Prostate gland (tissue), 2 donors: ENCODE data around the gene TAF3. TPM values are rescaled to one million over a fixed set of nuclear protein-coding genes. Genes with fewer than 3 reads are reported as not detected.

ENCODE experiments used
- DNase-seq: peaks from one replicate; pipeline ENCODE4 v3.0.0-alpha.2; 2019; ENCODE audit warnings: low spot score
- H3K27ac ChIP-seq, 2 donors: fragments of 200-600 bp; sonication (generic); 2 replicates each; pipeline ENCODE4 v1.5.1; 2017 to 2019
- H3K27me3 ChIP-seq: fragments of 200-600 bp; sonication (generic); replicated peaks from 2 replicates; pipeline ENCODE4 v1.5.1; 2019; ENCODE audit not compliant: insufficient read depth
- H3K36me3 ChIP-seq, 2 donors: fragments of 200-600 bp; sonication (generic); 1 replicate in 1 of 2; 2 replicates in 1 of 2; pipeline versions ENCODE4 v1.5.1 to v1.8.1; 2017 to 2019
- H3K4me1 ChIP-seq: fragments of 200-600 bp; sonication (generic); replicated peaks from 2 replicates; pipeline ENCODE4 v1.5.1; 2019
- H3K4me3 ChIP-seq, 2 donors: fragments of 200-600 bp; sonication (generic); 2 replicates each; pipeline ENCODE4 v1.5.1; 2017 to 2019
- H3K9me3 ChIP-seq: fragments of 200-600 bp; sonication (generic); 2 replicates; pipeline ENCODE4 v1.5.1; 2017
- POLR2A ChIP-seq: fragments of 450-650 bp; IDR thresholded peaks from one replicate; pipeline ENCODE4 v1.6.1; 2016; ENCODE audit warnings: antibody characterized with exemption, mild to moderate bottlenecking
- POLR2AphosphoS5 ChIP-seq: sonication (generic); formaldehyde crosslinking; IDR thresholded peaks from one replicate; pipeline ENCODE4 v1.6.1; 2017; ENCODE audit warnings: antibody characterized with exemption
- WGBS: methylation state at CpG from one replicate; pipeline ENCODE4 v1.1.5; 2018; 5-methylcytosine and 5-hydroxymethylcytosine counted together
- intact Hi-C: fragments of 100-400 bp; cut with DNase I; formaldehyde crosslinking; loops from one replicate; pipeline ENCODE4 v1.14.2; 2022
- total RNA-seq, 2 donors: library from RNA; depleted of rRNA; stranded (reverse); fragments of >200 nt; gene quantifications; one replicate each; pipeline ENCODE4 v1.1.0, GENCODE V29; 2016
- TF ChIP-seq, protein P1 (sequence below), 4 experiments: fragments of 200-600 bp in 2 of 4; fragments of 450-650 bp in 2 of 4; sonication (generic) in 2 of 4; IDR thresholded peaks; 1 replicate in 3 of 4; 2 replicates in 1 of 4; pipeline ENCODE4 v1.5.1; 2016 to 2019; ENCODE audit warnings: antibody characterized with exemption in 4 of 4, mild to moderate bottlenecking in 2 of 4, moderate library complexity in 2 of 4

Gene TAF3
- total RNA-seq, 2 donors from 2014 or later, result 4.4 to 20.2 TPM

DNA sequence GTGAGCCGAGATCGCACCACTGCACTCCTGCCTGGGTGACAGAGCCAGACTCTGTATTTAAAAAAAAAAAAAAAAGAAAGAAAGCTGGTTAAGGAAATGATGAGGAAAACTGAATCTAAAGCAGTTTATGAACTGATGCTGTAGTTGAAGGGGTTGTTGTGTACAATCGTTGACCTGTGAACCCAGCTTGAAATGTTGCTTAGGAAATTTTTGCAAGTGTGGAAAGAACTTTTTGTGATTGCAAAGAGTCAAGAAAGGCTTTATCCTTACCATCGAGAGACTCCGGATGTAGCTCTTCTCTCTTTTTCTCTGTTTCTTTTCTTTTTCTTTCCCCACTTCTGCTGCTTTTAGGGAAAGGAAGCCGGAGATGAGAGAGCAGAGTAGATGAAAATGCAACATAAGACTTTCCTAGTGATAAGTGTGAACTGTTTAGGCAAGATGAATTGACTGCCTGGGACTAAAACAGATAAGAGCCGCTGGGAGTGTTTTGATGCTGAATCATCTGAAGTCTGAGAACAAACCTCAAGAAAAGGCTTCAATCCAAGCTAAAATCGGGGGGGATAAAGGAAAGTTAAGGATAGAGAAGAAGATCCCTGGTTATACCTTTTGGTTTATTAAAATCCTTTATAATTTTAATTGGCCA is 69.0 kb downstream of the TAF3 start:
- no peaks in the 10 kb centered on the region for H3K36me3 ChIP-seq
- H3K9me3 ChIP-seq, result no peaks in the 10 kb centered on the region
- no peaks in the 10 kb centered on the region for H3K4me1 ChIP-seq
- H3K27me3 ChIP-seq, result no peaks in the 10 kb centered on the region
- 89% methylated on average over 8 of the region's 8 CpGs for WGBS
- H3K27ac ChIP-seq, result no peak overlapping the region
- H3K4me3 ChIP-seq, result no peak overlapping the region
- TF ChIP-seq POLR2AphosphoS5 (no peak), POLR2A (no peak)
- TF ChIP-seq, protein P1, sequence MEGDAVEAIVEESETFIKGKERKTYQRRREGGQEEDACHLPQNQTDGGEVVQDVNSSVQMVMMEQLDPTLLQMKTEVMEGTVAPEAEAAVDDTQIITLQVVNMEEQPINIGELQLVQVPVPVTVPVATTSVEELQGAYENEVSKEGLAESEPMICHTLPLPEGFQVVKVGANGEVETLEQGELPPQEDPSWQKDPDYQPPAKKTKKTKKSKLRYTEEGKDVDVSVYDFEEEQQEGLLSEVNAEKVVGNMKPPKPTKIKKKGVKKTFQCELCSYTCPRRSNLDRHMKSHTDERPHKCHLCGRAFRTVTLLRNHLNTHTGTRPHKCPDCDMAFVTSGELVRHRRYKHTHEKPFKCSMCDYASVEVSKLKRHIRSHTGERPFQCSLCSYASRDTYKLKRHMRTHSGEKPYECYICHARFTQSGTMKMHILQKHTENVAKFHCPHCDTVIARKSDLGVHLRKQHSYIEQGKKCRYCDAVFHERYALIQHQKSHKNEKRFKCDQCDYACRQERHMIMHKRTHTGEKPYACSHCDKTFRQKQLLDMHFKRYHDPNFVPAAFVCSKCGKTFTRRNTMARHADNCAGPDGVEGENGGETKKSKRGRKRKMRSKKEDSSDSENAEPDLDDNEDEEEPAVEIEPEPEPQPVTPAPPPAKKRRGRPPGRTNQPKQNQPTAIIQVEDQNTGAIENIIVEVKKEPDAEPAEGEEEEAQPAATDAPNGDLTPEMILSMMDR (IDR thresholded peaks at IDR 0.05), result no peak
- DNase-seq, result no peak
- intact Hi-C loops, result no loop called here

DNA sequence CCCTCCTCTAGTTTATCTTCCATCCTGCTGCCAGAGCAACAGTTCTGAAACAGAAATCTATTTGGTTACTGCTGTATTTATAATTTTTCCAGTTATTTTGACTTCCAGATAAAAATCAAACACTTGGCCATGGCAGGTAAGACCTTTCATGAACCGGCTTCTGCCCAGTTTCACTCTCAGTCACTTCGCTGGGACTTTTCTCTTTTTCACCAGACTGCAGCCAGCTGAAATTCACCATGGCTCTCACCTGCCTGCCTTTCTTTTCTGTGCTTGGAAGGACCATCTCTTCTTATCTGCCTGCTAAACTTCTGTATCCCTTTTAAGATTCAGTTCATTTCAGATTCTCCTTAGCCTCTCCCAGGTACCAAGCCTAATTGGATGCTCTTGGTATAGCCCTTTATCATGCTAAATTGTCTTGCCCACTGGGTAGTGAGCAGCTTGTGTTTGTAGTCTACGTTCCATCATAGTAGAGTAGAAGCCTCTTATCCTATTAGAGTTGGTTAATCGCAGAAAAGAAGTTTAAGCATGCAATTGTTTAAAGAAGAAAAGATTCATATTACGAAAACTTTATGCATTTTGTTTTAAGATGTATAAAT is 71.7 kb downstream of the TAF3 start:
- H3K4me1 ChIP-seq, result no peaks in the 10 kb centered on the region
- H3K4me3 ChIP-seq, result no peak overlapping the region
- TF ChIP-seq POLR2AphosphoS5 (no peak), POLR2A (no peak)
- TF ChIP-seq, protein P1 (IDR thresholded peaks at IDR 0.05), result no peak
- H3K27ac ChIP-seq, result no peak overlapping the region
- no peaks in the 10 kb centered on the region for H3K27me3 ChIP-seq
- no peaks in the 10 kb centered on the region for H3K36me3 ChIP-seq
- H3K9me3 ChIP-seq, result no peaks in the 10 kb centered on the region
- no peak for DNase-seq
- intact Hi-C loops, result no loop called here
- WGBS, result 86% methylated on average over 5 of the region's 5 CpGs

DNA sequence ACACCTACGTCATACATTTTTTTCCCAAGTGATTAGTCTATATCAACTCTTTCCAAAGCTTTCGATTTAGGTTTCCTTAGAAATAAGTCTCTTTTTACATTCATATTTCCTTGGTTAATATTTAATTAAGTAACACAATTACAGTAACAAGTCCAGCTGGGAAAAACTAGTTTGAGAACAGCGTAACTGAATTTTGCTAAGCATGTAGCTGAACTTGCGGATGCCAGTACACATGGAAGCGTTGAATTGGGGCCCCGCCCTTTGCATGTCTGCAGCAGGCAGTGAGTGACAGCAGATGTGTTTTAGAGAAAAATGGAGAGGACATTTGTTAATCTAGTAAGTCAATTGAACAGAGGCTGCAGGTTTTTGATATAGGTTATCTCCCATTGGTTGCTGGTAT is 72.5 kb downstream of the TAF3 start:
- Histone ChIP-seq H3K27me3 (no peaks in the 10 kb centered on the region), H3K4me1 (no peaks in the 10 kb centered on the region), H3K4me3 (no peak overlapping the region), H3K9me3 (no peaks in the 10 kb centered on the region), H3K36me3 (no peaks in the 10 kb centered on the region), H3K27ac (no peak overlapping the region)
- no peak for DNase-seq
- 94% methylated on average over 6 of the region's 6 CpGs for WGBS
- TF ChIP-seq, protein P1 (IDR thresholded peaks at IDR 0.05), result no peak
- TF ChIP-seq POLR2A, result no peak
- no peak for TF ChIP-seq POLR2AphosphoS5
- intact Hi-C loops, result no loop called here

GRCh38 chr10:7891634-7892033 is 73.3 kb downstream of the TAF3 start:
- no peak for TF ChIP-seq POLR2AphosphoS5
- no peaks in the 10 kb centered on the region for H3K27me3 ChIP-seq
- no peak overlapping the region for H3K4me3 ChIP-seq
- no peaks in the 10 kb centered on the region for H3K36me3 ChIP-seq
- no peaks in the 10 kb centered on the region for H3K9me3 ChIP-seq
- H3K27ac ChIP-seq, result no peak overlapping the region
- intact Hi-C loops, result no loop called here
- WGBS, result 19% methylated on average over 1 of the region's 1 CpG
- DNase-seq, result no peak
- H3K4me1 ChIP-seq, result no peaks in the 10 kb centered on the region

GRCh38 chr10:7892146-7892545 is 73.8 kb downstream of the TAF3 start:
- DNase-seq, result no peak
- intact Hi-C loops, result no loop called here
- no peak overlapping the region for H3K27ac ChIP-seq
- no peak overlapping the region for H3K4me3 ChIP-seq
- H3K9me3 ChIP-seq, result no peaks in the 10 kb centered on the region
- no peaks in the 10 kb centered on the region for H3K36me3 ChIP-seq
- no peaks in the 10 kb centered on the region for H3K4me1 ChIP-seq
- H3K27me3 ChIP-seq, result no peaks in the 10 kb centered on the region
- TF ChIP-seq, protein P1 (IDR thresholded peaks at IDR 0.05), result no peak
- no peak for TF ChIP-seq POLR2A
- no peak for TF ChIP-seq POLR2AphosphoS5
